Measurements from ENCODE around the gene MRTO4. TPM values are rescaled to one million over a fixed set of nuclear protein-coding genes. Genes with fewer than 3 reads are reported as not detected.

The MRTO4 gene
- total RNA-seq, 1 experiment from 2014 or later, result 90.1 TPM

GRCh38 chr1:19308509-19308907 lies 56.9 kb downstream of the MRTO4 start:
- in situ Hi-C loops (cut with HindIII; ENCODE audit: low pct_unique_long_range_greater_than_20kb, low sequenced_read_pairs) (no loop called here), intact Hi-C loops (cut with micrococcal nuclease; ENCODE audit: unreplicated experiment) (no loop called here)
- Histone ChIP-seq H3K4me3 (ENCODE audit: low read depth in 2 of 2, low read length in 2 of 2) (no peak overlapping the region), H3K27me3 (ENCODE audit: control insufficient read depth, insufficient read depth, low read length) (no peaks in the 10 kb centered on the region), H3K4me1 (ENCODE audit: control insufficient read depth, insufficient read depth, low read length) (peaks cover 10% of the 10 kb centered on the region), H3K9me3 (ENCODE audit: control insufficient read depth, insufficient read depth, low read depth, low read length) (no peaks in the 10 kb centered on the region), H3K27ac (ENCODE audit: low read length) (no peak overlapping the region), H3K36me3 (ENCODE audit: control insufficient read depth, insufficient read depth, low read length) (no peaks in the 10 kb centered on the region)
- ChIA-PET POLR2A (no interaction called here), CTCF (no interaction called here)
- no peak for TF ChIP-seq POLR2AphosphoS5 (IDR thresholded peaks at IDR 0.05; ENCODE audit: low read depth, low read length)
- TF ChIP-seq REST (IDR thresholded peaks at IDR 0.05; ENCODE audit: insufficient read depth in 1 of 2, low read depth in 2 of 2, low read length in 1 of 2), result no peak
- no peak for TF ChIP-seq CTCF (IDR thresholded peaks at IDR 0.05)
- no peak for TF ChIP-seq SIN3A (IDR thresholded peaks at IDR 0.05; ENCODE audit: borderline replicate concordance, insufficient read depth, low read depth, low read length)
- no peak for TF ChIP-seq TCF7L2 (IDR thresholded peaks at IDR 0.05; ENCODE audit: low read depth, low read length)
- no TSS peak for BruUV-seq (replicated peaks)
- ATAC-seq, result no peak
- DNase-seq (ENCODE audit: low read depth, low spot score), result no peak

GRCh38 chr1:19309123-19309813 lies 57.7 kb downstream of the MRTO4 start:
- peaks cover 17% of the 10 kb centered on the region for H3K4me1 ChIP-seq (ENCODE audit: control insufficient read depth, insufficient read depth, low read length)
- in situ Hi-C loops (cut with HindIII; ENCODE audit: low pct_unique_long_range_greater_than_20kb, low sequenced_read_pairs), result no loop called here
- intact Hi-C loops (cut with micrococcal nuclease; ENCODE audit: unreplicated experiment), result no loop called here
- H3K27ac ChIP-seq (ENCODE audit: low read length), result no peak overlapping the region
- ATAC-seq (no peak), DNase-seq (ENCODE audit: low read depth, low spot score) (no peak)
- no peak for TF ChIP-seq POLR2AphosphoS5 (IDR thresholded peaks at IDR 0.05; ENCODE audit: low read depth, low read length)
- TF ChIP-seq REST (IDR thresholded peaks at IDR 0.05; ENCODE audit: insufficient read depth in 1 of 2, low read depth in 2 of 2, low read length in 1 of 2), result no peak
- no peak for TF ChIP-seq CTCF (IDR thresholded peaks at IDR 0.05)
- no peak for TF ChIP-seq TCF7L2 (IDR thresholded peaks at IDR 0.05; ENCODE audit: low read depth, low read length)
- no peak for TF ChIP-seq SIN3A (IDR thresholded peaks at IDR 0.05; ENCODE audit: borderline replicate concordance, insufficient read depth, low read depth, low read length)
- ChIA-PET CTCF (no interaction called here), POLR2A (no interaction called here)
- H3K9me3 ChIP-seq (ENCODE audit: control insufficient read depth, insufficient read depth, low read depth, low read length), result no peaks in the 10 kb centered on the region
- H3K36me3 ChIP-seq (ENCODE audit: control insufficient read depth, insufficient read depth, low read length), result no peaks in the 10 kb centered on the region
- no peak overlapping the region for H3K4me3 ChIP-seq (ENCODE audit: low read depth in 2 of 2, low read length in 2 of 2)
- H3K27me3 ChIP-seq (ENCODE audit: control insufficient read depth, insufficient read depth, low read length), result no peaks in the 10 kb centered on the region
- BruUV-seq (replicated peaks), result no TSS peak
